Measurements from ENCODE around the gene PIN4. TPM values are rescaled to one million over a fixed set of nuclear protein-coding genes. Genes with fewer than 3 reads are reported as not detected.

PIN4 gene
- total and polyA plus RNA-seq, 9 donors: 5.3 to 33.6 (median 10.1) TPM

GRCh38 chrX:72176981-72177380 lies 4.6 kb upstream of the PIN4 start:
- Histone ChIP-seq H3K27ac (no peak overlapping the region), H3K9me3 (no peaks in the 10 kb centered on the region), H3K4me3 (no peak overlapping the region), H3K36me3 (no peaks in the 10 kb centered on the region), H3K4me1 (ENCODE audit: insufficient read depth) (no peaks in the 10 kb centered on the region), H3K27me3 (no peaks in the 10 kb centered on the region)
- intact Hi-C loops (cut with DNase I): no loop called here
- 36 to 51% (median 41%) methylated on average over 2 of the region's 2 CpGs for WGBS, 3 donors
- DNase-seq: peak; percentile 15 to 53 (median 25)
- TF ChIP-seq, protein P1, sequence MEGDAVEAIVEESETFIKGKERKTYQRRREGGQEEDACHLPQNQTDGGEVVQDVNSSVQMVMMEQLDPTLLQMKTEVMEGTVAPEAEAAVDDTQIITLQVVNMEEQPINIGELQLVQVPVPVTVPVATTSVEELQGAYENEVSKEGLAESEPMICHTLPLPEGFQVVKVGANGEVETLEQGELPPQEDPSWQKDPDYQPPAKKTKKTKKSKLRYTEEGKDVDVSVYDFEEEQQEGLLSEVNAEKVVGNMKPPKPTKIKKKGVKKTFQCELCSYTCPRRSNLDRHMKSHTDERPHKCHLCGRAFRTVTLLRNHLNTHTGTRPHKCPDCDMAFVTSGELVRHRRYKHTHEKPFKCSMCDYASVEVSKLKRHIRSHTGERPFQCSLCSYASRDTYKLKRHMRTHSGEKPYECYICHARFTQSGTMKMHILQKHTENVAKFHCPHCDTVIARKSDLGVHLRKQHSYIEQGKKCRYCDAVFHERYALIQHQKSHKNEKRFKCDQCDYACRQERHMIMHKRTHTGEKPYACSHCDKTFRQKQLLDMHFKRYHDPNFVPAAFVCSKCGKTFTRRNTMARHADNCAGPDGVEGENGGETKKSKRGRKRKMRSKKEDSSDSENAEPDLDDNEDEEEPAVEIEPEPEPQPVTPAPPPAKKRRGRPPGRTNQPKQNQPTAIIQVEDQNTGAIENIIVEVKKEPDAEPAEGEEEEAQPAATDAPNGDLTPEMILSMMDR (IDR thresholded peaks at IDR 0.05): no peak
- no peak for TF ChIP-seq EP300 (IDR thresholded peaks at IDR 0.05)
- no peak for TF ChIP-seq POLR2A (IDR thresholded peaks at IDR 0.05)

DNA sequence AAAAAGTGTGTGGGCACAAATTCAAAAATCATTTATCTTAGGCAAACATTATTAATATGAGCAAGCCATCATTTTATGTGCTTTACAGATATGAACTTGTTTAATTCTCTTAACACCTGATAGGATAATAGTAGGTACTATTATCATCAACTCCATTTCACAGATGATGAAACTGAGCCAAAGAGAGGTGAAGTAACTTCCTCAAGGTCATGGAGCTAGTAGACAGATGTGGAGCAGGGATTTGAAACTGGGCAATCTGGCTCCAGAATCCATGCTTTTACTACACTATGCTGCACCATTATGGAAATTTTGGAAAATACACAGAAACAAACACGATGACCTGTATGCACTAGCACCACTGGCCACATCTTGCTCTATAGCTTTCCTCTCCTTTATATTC lies 1.0 kb upstream of the PIN4 start:
- DNase-seq: no peak
- WGBS, 3 donors: 31 to 47% (median 40%) methylated on average over 1 of the region's 1 CpG
- Histone ChIP-seq H3K27ac (peak overlapping the region in 1 of 2 donors; percentile 71), H3K36me3 (no peaks in the 10 kb centered on the region), H3K4me1 (ENCODE audit: insufficient read depth) (peaks cover 4% of the 10 kb centered on the region), H3K4me3 (no peak overlapping the region), H3K9me3 (no peaks in the 10 kb centered on the region), H3K27me3 (no peaks in the 10 kb centered on the region)
- intact Hi-C loops (cut with DNase I): no loop called here
- TF ChIP-seq EP300 (IDR thresholded peaks at IDR 0.05) (no peak), POLR2A (IDR thresholded peaks at IDR 0.05) (no peak)
- TF ChIP-seq, protein P1 (IDR thresholded peaks at IDR 0.05): no peak

- no peak overlapping the region for H3K4me3 ChIP-seq
- H3K27me3 ChIP-seq: no peaks in the 10 kb centered on the region
- TF ChIP-seq, protein P1 (IDR thresholded peaks at IDR 0.05): no peak
- TF ChIP-seq POLR2A (IDR thresholded peaks at IDR 0.05): no peak
- no peak for TF ChIP-seq EP300 (IDR thresholded peaks at IDR 0.05)
- H3K36me3 ChIP-seq: no peaks in the 10 kb centered on the region
- 70 to 79% (median 77%) methylated on average over 2 of the region's 2 CpGs for WGBS, 3 donors
- no peak overlapping the region for H3K27ac ChIP-seq
- DNase-seq: no peak
- peaks cover 4% of the 10 kb centered on the region for H3K4me1 ChIP-seq (ENCODE audit: insufficient read depth)
- H3K9me3 ChIP-seq: no peaks in the 10 kb centered on the region
- intact Hi-C loops (cut with DNase I): no loop called here
These were observed 1.4 kb downstream of the PIN4 start for GRCh38 chrX:72182924-72183323.

DNA sequence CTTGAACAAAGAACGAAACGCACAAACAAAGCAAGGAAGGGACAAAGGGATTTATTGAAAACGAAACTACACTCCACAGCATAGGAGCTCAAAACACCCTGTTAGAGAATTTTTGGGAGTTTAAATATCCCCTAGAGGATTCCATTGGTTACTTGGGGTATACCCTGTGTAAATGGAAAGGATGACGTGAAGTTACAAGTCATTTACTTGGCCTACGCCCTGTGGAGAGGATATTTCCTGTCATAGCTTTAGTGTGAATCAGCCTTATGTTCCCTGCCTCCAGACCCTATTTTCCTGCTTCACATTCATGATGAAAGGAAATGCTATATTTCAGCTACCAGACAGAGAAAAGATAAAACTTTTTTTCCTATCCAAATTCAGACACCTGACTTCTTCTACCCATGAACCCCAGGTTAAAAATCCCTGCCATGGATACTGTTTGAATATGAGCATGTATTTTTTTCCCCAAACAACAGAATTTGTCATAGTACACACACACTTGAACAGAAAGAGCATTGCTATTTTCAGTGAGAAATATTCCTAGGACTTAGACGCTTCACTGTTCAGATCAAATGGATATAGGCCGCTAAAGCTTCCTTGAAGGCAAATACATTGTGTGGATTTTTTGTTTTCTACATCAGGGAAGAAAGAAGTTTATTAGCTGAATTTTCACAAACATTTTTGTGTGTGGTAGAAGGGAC lies 20.4 kb downstream of the PIN4 start:
- H3K4me1 ChIP-seq (ENCODE audit: insufficient read depth): no peaks in the 10 kb centered on the region
- no peaks in the 10 kb centered on the region for H3K36me3 ChIP-seq
- no peak overlapping the region for H3K4me3 ChIP-seq
- WGBS, 3 donors: 78 to 80% (median 78%) methylated on average over 7 of the region's 7 CpGs
- no peaks in the 10 kb centered on the region for H3K27me3 ChIP-seq
- no peak for DNase-seq
- no peak for TF ChIP-seq POLR2A (IDR thresholded peaks at IDR 0.05)
- no peak for TF ChIP-seq EP300 (IDR thresholded peaks at IDR 0.05)
- TF ChIP-seq, protein P1 (IDR thresholded peaks at IDR 0.05): no peak
- intact Hi-C loops (cut with DNase I): no loop called here
- no peak overlapping the region for H3K27ac ChIP-seq
- H3K9me3 ChIP-seq: no peaks in the 10 kb centered on the region
